ENCODE measurements around the gene AFDN. TPM values are rescaled to one million over a fixed set of nuclear protein-coding genes. Genes with fewer than 3 reads are reported as not detected.

The AFDN gene
- total and polyA plus RNA-seq, 2 of the 8 experiments (the other 6 are each of a cell fraction or from before 2014, with no cell fraction given) = 53.4 to 192 TPM

GRCh38 chr6:168009331-168009730, 182.6 kb downstream of the AFDN start:
- Histone ChIP-seq H3K23me2 (ENCODE audit: low read depth, low read length) (no peaks in the 10 kb centered on the region), H4K91ac (replicated peaks; ENCODE audit: insufficient read length, low read length) (no peak overlapping the region), H3K36me3 (ENCODE audit: control insufficient read depth in 2 of 4, insufficient read depth in 4 of 4, low read length in 3 of 4) (no peaks in the 10 kb centered on the region), H2AK5ac (ENCODE audit: low read depth, low read length) (no peak overlapping the region), H3K4me2 (ENCODE audit: insufficient read depth in 1 of 2, low read depth in 2 of 2, low read length in 2 of 2) (no peak overlapping the region), H3K14ac (ENCODE audit: insufficient read length) (no peak overlapping the region), H3K56ac (replicated peaks; ENCODE audit: insufficient read length, low read depth, low read length) (no peak overlapping the region), H3K18ac (ENCODE audit: extremely low read depth, low read length) (no peak overlapping the region), H3K23ac (ENCODE audit: insufficient read length) (no peak overlapping the region), H3K27ac (ENCODE audit: low read depth, low read length) (no peak overlapping the region), H2BK15ac (ENCODE audit: low read length) (no peak overlapping the region), H2AFZ (ENCODE audit: low read length) (no peak overlapping the region), H2BK5ac (ENCODE audit: low read depth, low read length) (no peak overlapping the region), H4K8ac (ENCODE audit: extremely low read depth, insufficient read depth, low read length) (no peak overlapping the region), H3K9me3 (ENCODE audit: insufficient read depth in 2 of 2, low read depth in 1 of 2, low read length in 1 of 2) (peaks cover 4 to 8% of the 10 kb centered on the region in 2 experiments; a peak in 2 of 4 replicates), H3K79me1 (ENCODE audit: low read depth, low read length) (no peaks in the 10 kb centered on the region), H3K79me2 (ENCODE audit: control insufficient read depth in 1 of 2, insufficient read depth in 2 of 2, low read length in 2 of 2) (no peaks in the 10 kb centered on the region), H4K5ac (ENCODE audit: insufficient read length, low read depth, low read length) (no peak overlapping the region), H3K4ac (replicated peaks; ENCODE audit: insufficient read length, low read depth, low read length) (no peak overlapping the region), H3K27me3 (replicated peaks in 1 of 4; ENCODE audit: control insufficient read depth in 3 of 4, extremely low read depth in 1 of 4, insufficient read depth in 3 of 4, low read length in 3 of 4) (no peaks in the 10 kb centered on the region), H3K4me1 (replicated peaks in 1 of 4; ENCODE audit: control insufficient read depth in 3 of 4, insufficient read depth in 4 of 4, low read length in 3 of 4) (no peaks in the 10 kb centered on the region; a peak in 1 of 7 replicates), H3K4me3 (ENCODE audit: extremely low read depth in 1 of 4, insufficient read depth in 2 of 4, low read depth in 3 of 4, low read length in 4 of 4) (no peak overlapping the region), H2BK12ac (ENCODE audit: low read depth, low read length) (no peak overlapping the region), H4K20me1 (replicated peaks in 1 of 2; ENCODE audit: control insufficient read depth in 1 of 2, insufficient read depth in 2 of 2, low read length in 2 of 2) (no peaks in the 10 kb centered on the region), H3K9ac (replicated peaks in 1 of 4; ENCODE audit: extremely low read depth in 1 of 4, low read depth in 3 of 4, low read length in 3 of 4) (no peak overlapping the region), H2BK120ac (replicated peaks; ENCODE audit: low read depth, low read length) (no peak overlapping the region), H2BK20ac (ENCODE audit: low read length) (no peak overlapping the region)
- POLR2A ChIA-PET (ENCODE audit: partially characterized antibody) = no interaction called here
- 91% methylated on average over 3 of the region's 3 CpGs; no CpG with 5 or more reads in 1 of the 2 experiments for WGBS, 2 experiments (ENCODE audit: extremely low coverage in 1 of 2, insufficient coverage in 1 of 2, insufficient read length in 1 of 2, insufficient replicate concordance in 2 of 2, low coverage in 1 of 2, low lambda C conversion rate in 2 of 2, missing lambda C conversion rate in 1 of 2)
- no peak for FAIRE-seq
- DNase-seq (ENCODE audit: low read depth in 1 of 2, low spot score in 2 of 2) = no peak
- TF ChIP-seq RAD21 (IDR thresholded peaks at IDR 0.05 in 1 of 2, conservative IDR thresholded peaks at IDR 0.05 in 1 of 2; ENCODE audit: low read depth in 2 of 2, low read length in 2 of 2) (no peak), TAF7 (optimal IDR thresholded peaks at IDR 0.05; ENCODE audit: borderline replicate concordance, low read depth, low read length) (no peak), RFX5 (IDR thresholded peaks at IDR 0.05; ENCODE audit: borderline replicate concordance, low read depth, low read length) (no peak), MAX (IDR thresholded peaks at IDR 0.05) (no peak), TAF1 (IDR thresholded peaks at IDR 0.05; ENCODE audit: low read depth, low read length) (no peak), RXRA (IDR thresholded peaks at IDR 0.05; ENCODE audit: insufficient read depth, low read depth, low read length) (no peak), BRCA1 (IDR thresholded peaks at IDR 0.05; ENCODE audit: low read depth, low read length) (no peak), FOSL1 (IDR thresholded peaks at IDR 0.05; ENCODE audit: insufficient read depth, low read depth, low read length) (no peak), CREB1 (IDR thresholded peaks at IDR 0.05) (no peak), SUZ12 (IDR thresholded peaks at IDR 0.05; ENCODE audit: low read length) (no peak), SP4 (IDR thresholded peaks at IDR 0.05; ENCODE audit: low read length) (no peak)
- CTCF ChIA-PET (ENCODE audit: partially characterized antibody) = no interaction called here

All from H1 (cell line).